Breast epithelium (tissue), 4 donors: ENCODE results near the gene IFI44. TPM values are rescaled to one million over a fixed set of nuclear protein-coding genes. Genes with fewer than 3 reads are reported as not detected.

ENCODE experiments used
- DNase-seq, 2 donors: peaks; one replicate each; pipeline ENCODE4 v3.0.0-alpha.2; 2019; ENCODE audit warnings: low spot score in 2 of 2
- H3K27ac ChIP-seq, 2 donors: fragments of 200-600 bp; sonication (generic) in 1 of 2; one replicate each; pipeline ENCODE4 v1.5.1; 2016 to 2019; ENCODE audit warnings: mild to moderate bottlenecking in 1 of 2
- H3K27me3 ChIP-seq, 2 donors: fragments of 200-600 bp; sonication (generic) in 1 of 2; one replicate each; pipeline versions ENCODE4 v1.5.1 to v1.6.0; 2017 to 2019; ENCODE audit warnings: control low read depth in 1 of 2, mild to moderate bottlenecking in 1 of 2
- H3K36me3 ChIP-seq: fragments of 200-600 bp; one replicate; pipeline ENCODE4 v1.5.1; 2019
- H3K4me1 ChIP-seq, 2 donors: fragments of 200-600 bp; sonication (generic); one replicate each; pipeline ENCODE4 v1.5.1; 2016 to 2019; ENCODE audit warnings: control low read depth in 1 of 2
- H3K4me3 ChIP-seq, 3 donors: fragments of 200-600 bp; sonication (generic); 1 replicate in 2 of 3; 2 replicates in 1 of 3; pipeline ENCODE4 v1.5.1; 2016 to 2019; ENCODE audit warnings: mild to moderate bottlenecking in 3 of 3, moderate library complexity in 2 of 3
- H3K9me3 ChIP-seq, 2 donors: fragments of 200-600 bp; sonication (generic) in 1 of 2; one replicate each; pipeline ENCODE4 v1.5.1; 2016 to 2019; ENCODE audit warnings: control low read depth in 1 of 2
- CTCF ChIP-seq, 3 donors: fragments of 450-650 bp; IDR thresholded peaks; one replicate each; pipeline ENCODE4 v1.5.1; 2016 to 2017; ENCODE audit warnings: antibody characterized with exemption in 3 of 3, mild to moderate bottlenecking in 3 of 3, moderate library complexity in 3 of 3
- POLR2A ChIP-seq: fragments of 450-650 bp; IDR thresholded peaks from one replicate; pipeline ENCODE4 v1.6.1; 2016; ENCODE audit warnings: antibody characterized with exemption, mild to moderate bottlenecking, moderate library complexity
- POLR2AphosphoS5 ChIP-seq, 3 donors: sonication (generic); formaldehyde crosslinking; IDR thresholded peaks; one replicate each; pipeline ENCODE4 v1.6.1; 2017; ENCODE audit warnings: antibody characterized with exemption in 3 of 3
- intact Hi-C: fragments of 100-400 bp; cut with DNase I; formaldehyde crosslinking; loops from one replicate; pipeline ENCODE4 v1.15.1; 2023; ENCODE audit warnings: low total_unique reads
- total RNA-seq, 3 donors: library from RNA; depleted of rRNA; stranded (reverse); fragments of >200 nt; gene quantifications; one replicate each; pipeline ENCODE4 v1.1.0, GENCODE V29; 2016

IFI44 gene
- total RNA-seq, 3 donors from 2014 or later: 20.0 to 25.3 (median 24.0) TPM

GRCh38 chr1:78663923-78664322, 14.3 kb downstream of the IFI44 start:
- no peak overlapping the region for H3K4me3 ChIP-seq
- H3K4me1 ChIP-seq: no peaks in the 10 kb centered on the region
- no peaks in the 10 kb centered on the region for H3K27me3 ChIP-seq
- no peak for TF ChIP-seq POLR2A
- no peak for DNase-seq
- intact Hi-C loops: no loop called here
- no peaks in the 10 kb centered on the region for H3K36me3 ChIP-seq
- no peak overlapping the region for H3K27ac ChIP-seq
- H3K9me3 ChIP-seq: no peaks in the 10 kb centered on the region

GRCh38 chr1:78664763-78665162, 15.1 kb downstream of the IFI44 start:
- intact Hi-C loops: no loop called here
- no peaks in the 10 kb centered on the region for H3K4me1 ChIP-seq
- no peak overlapping the region for H3K4me3 ChIP-seq
- TF ChIP-seq CTCF (IDR thresholded peaks at IDR 0.05) (no peak), POLR2AphosphoS5 (IDR thresholded peaks at IDR 0.05) (no peak), POLR2A (no peak)
- H3K27me3 ChIP-seq: no peaks in the 10 kb centered on the region
- no peaks in the 10 kb centered on the region for H3K9me3 ChIP-seq
- no peak for DNase-seq
- H3K27ac ChIP-seq: no peak overlapping the region
- no peaks in the 10 kb centered on the region for H3K36me3 ChIP-seq

GRCh38 chr1:78665809-78666208, 16.2 kb downstream of the IFI44 start:
- no peak overlapping the region for H3K27ac ChIP-seq
- no peak overlapping the region for H3K4me3 ChIP-seq
- no peak for DNase-seq
- no peaks in the 10 kb centered on the region for H3K9me3 ChIP-seq
- TF ChIP-seq CTCF (IDR thresholded peaks at IDR 0.05): no peak
- no peak for TF ChIP-seq POLR2A
- TF ChIP-seq POLR2AphosphoS5 (IDR thresholded peaks at IDR 0.05): no peak
- intact Hi-C loops: no loop called here
- H3K27me3 ChIP-seq: no peaks in the 10 kb centered on the region
- H3K4me1 ChIP-seq: no peaks in the 10 kb centered on the region
- H3K36me3 ChIP-seq: no peaks in the 10 kb centered on the region

GRCh38 chr1:78667939-78668338, 18.3 kb downstream of the IFI44 start:
- H3K27ac ChIP-seq: no peak overlapping the region
- no peaks in the 10 kb centered on the region for H3K27me3 ChIP-seq
- DNase-seq: no peak
- intact Hi-C loops: no loop called here
- no peaks in the 10 kb centered on the region for H3K9me3 ChIP-seq
- H3K4me3 ChIP-seq: no peak overlapping the region
- H3K36me3 ChIP-seq: no peaks in the 10 kb centered on the region
- H3K4me1 ChIP-seq: no peaks in the 10 kb centered on the region
- TF ChIP-seq POLR2A (no peak), POLR2AphosphoS5 (IDR thresholded peaks at IDR 0.05) (no peak), CTCF (IDR thresholded peaks at IDR 0.05) (no peak)

GRCh38 chr1:78668427-78668826, 18.8 kb downstream of the IFI44 start:
- no peak for DNase-seq
- Histone ChIP-seq H3K27ac (no peak overlapping the region), H3K4me3 (no peak overlapping the region), H3K36me3 (no peaks in the 10 kb centered on the region), H3K9me3 (no peaks in the 10 kb centered on the region), H3K27me3 (no peaks in the 10 kb centered on the region), H3K4me1 (no peaks in the 10 kb centered on the region)
- TF ChIP-seq CTCF (IDR thresholded peaks at IDR 0.05): no peak
- no peak for TF ChIP-seq POLR2A
- TF ChIP-seq POLR2AphosphoS5 (IDR thresholded peaks at IDR 0.05): no peak
- intact Hi-C loops: no loop called here

- H3K27me3 ChIP-seq: no peaks in the 10 kb centered on the region
- no peak overlapping the region for H3K27ac ChIP-seq
- intact Hi-C loops: no loop called here
- TF ChIP-seq POLR2A: no peak
- H3K9me3 ChIP-seq: no peaks in the 10 kb centered on the region
- H3K36me3 ChIP-seq: no peaks in the 10 kb centered on the region
- no peak overlapping the region for H3K4me3 ChIP-seq
- H3K4me1 ChIP-seq: no peaks in the 10 kb centered on the region
- no peak for DNase-seq
Measured at GRCh38 chr1:78672428-78672827, 22.8 kb downstream of the IFI44 start.
